ENCODE results near the gene TRPC4. TPM values are rescaled to one million over a fixed set of nuclear protein-coding genes. Genes with fewer than 3 reads are reported as not detected.

TRPC4 gene
- total RNA-seq, 6 experiments from 2014 or later = 0.07 to 0.74 (median 0.46) TPM; not detected in 2

DNA sequence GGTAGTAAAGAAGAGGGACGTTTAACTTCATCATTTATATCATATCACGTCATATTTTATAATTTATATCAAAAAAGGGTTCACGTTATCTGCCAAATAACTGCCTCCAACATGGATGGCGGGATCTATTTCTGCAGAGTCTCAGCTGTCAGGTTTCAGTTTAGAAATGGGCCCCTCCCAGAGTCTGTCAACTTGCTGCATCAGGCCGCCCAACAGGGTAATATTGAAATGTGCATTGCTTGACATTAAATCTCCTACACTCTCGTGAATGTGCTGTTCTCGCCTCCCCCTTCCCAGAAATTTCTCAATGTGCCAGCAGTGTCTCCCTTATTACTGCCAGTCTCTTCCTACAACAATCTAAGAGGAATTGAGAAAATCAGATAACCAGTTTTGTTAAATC lies 96.9 kb downstream of the TRPC4 start:
- Histone ChIP-seq H3K27me3 (no peaks in the 10 kb centered on the region), H3K9me3 (no peaks in the 10 kb centered on the region), H3K4me3 (no peak overlapping the region), H3K27ac (no peak overlapping the region), H3K4me1 (no peaks in the 10 kb centered on the region), H3K36me3 (no peaks in the 10 kb centered on the region)
- intact Hi-C loops (cut with DNase I) = no loop called here
- ATAC-seq = no peak
- 46% methylated on average over 7 of the region's 7 CpGs for WGBS (ENCODE audit: insufficient coverage, low coverage, low lambda C conversion rate, missing lambda C conversion rate)
- TF ChIP-seq, protein P1, sequence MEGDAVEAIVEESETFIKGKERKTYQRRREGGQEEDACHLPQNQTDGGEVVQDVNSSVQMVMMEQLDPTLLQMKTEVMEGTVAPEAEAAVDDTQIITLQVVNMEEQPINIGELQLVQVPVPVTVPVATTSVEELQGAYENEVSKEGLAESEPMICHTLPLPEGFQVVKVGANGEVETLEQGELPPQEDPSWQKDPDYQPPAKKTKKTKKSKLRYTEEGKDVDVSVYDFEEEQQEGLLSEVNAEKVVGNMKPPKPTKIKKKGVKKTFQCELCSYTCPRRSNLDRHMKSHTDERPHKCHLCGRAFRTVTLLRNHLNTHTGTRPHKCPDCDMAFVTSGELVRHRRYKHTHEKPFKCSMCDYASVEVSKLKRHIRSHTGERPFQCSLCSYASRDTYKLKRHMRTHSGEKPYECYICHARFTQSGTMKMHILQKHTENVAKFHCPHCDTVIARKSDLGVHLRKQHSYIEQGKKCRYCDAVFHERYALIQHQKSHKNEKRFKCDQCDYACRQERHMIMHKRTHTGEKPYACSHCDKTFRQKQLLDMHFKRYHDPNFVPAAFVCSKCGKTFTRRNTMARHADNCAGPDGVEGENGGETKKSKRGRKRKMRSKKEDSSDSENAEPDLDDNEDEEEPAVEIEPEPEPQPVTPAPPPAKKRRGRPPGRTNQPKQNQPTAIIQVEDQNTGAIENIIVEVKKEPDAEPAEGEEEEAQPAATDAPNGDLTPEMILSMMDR (IDR thresholded peaks at IDR 0.05) = no peak
- no peak for TF ChIP-seq POLR2A (IDR thresholded peaks at IDR 0.05)
- no peak for DNase-seq

DNA sequence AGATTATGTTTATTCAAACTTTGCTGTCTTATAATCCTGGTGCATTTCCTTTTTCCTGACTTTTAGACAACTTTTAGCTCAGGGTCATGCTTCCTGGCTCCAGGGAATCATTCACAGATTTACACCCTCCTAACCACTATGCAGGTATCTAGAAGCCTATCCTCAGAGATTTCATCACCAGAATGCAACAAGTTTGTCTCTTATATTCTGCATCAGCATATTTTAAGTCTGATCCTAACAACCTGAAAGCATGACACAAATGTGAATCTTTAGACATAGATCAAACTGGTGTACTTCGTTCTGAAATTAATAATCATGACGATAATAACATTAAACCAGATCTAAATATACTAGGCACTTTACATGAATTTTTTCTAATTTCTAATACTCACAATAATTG lies 100.0 kb downstream of the TRPC4 start:
- Histone ChIP-seq H3K4me1 (no peaks in the 10 kb centered on the region), H3K9me3 (no peaks in the 10 kb centered on the region), H3K27me3 (no peaks in the 10 kb centered on the region), H3K36me3 (no peaks in the 10 kb centered on the region), H3K27ac (no peak overlapping the region), H3K4me3 (no peak overlapping the region)
- no peak for ATAC-seq
- TF ChIP-seq, protein P1 (IDR thresholded peaks at IDR 0.05) = no peak
- no peak for TF ChIP-seq POLR2A (IDR thresholded peaks at IDR 0.05)
- 52% methylated on average over 2 of the region's 2 CpGs for WGBS (ENCODE audit: insufficient coverage, low coverage, low lambda C conversion rate, missing lambda C conversion rate)
- DNase-seq = no peak
- intact Hi-C loops (cut with DNase I) = no loop called here

DNA sequence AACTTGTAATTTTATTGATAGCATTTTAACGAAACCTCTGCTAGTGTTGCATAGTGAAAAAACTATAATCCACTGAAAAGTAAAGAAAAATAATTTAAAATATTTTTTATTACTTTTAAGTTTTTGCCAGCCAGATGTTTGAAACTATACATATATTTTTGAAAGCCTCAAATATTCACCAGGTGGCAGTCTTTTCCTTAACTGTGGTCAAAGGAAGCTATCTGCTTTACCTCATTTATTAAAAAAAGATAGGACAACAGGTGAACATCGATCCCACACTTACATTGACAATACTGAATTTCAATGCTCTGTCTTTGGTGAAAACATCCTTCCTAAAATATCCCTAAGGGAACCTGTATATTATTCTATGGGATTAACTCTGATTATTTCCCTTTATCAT lies 100.5 kb downstream of the TRPC4 start:
- no peaks in the 10 kb centered on the region for H3K27me3 ChIP-seq
- no peaks in the 10 kb centered on the region for H3K36me3 ChIP-seq
- no peak for ATAC-seq
- intact Hi-C loops (cut with DNase I) = no loop called here
- no peak for TF ChIP-seq POLR2A (IDR thresholded peaks at IDR 0.05)
- TF ChIP-seq, protein P1 (IDR thresholded peaks at IDR 0.05) = peak in 3 of 4 donors; percentile 21 to 30 (median 26)
- 30% methylated on average over 2 of the region's 2 CpGs for WGBS (ENCODE audit: insufficient coverage, low coverage, low lambda C conversion rate, missing lambda C conversion rate)
- H3K4me3 ChIP-seq = no peak overlapping the region
- no peak overlapping the region for H3K27ac ChIP-seq
- no peaks in the 10 kb centered on the region for H3K9me3 ChIP-seq
- no peak for DNase-seq
- H3K4me1 ChIP-seq = no peaks in the 10 kb centered on the region

DNA sequence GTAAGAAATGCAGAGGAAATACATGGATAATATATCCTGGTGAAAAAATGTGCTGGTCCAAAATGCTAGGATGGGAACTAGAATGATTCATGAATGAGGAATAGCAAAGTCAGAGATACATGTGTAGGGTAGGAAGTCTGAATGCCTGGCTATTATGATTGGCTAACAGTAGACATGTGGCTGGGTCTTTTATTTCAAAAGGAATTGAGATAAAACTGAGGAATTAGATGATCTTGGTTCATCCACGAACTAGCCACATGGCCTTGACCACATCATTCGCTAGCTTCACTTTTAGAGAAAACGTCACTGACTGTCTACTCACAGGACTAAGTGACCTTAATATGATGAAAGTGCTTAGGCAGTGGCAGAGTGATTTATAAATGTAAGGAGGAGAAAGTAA lies 103.1 kb downstream of the TRPC4 start:
- no peak for TF ChIP-seq POLR2A (IDR thresholded peaks at IDR 0.05)
- TF ChIP-seq, protein P1 (IDR thresholded peaks at IDR 0.05) = no peak
- intact Hi-C loops (cut with DNase I) = no loop called here
- Histone ChIP-seq H3K27me3 (no peaks in the 10 kb centered on the region), H3K4me1 (no peaks in the 10 kb centered on the region), H3K9me3 (no peaks in the 10 kb centered on the region), H3K36me3 (no peaks in the 10 kb centered on the region), H3K27ac (no peak overlapping the region), H3K4me3 (no peak overlapping the region)
- no peak for ATAC-seq
- DNase-seq = no peak
- WGBS (ENCODE audit: insufficient coverage, low coverage, low lambda C conversion rate, missing lambda C conversion rate) = 43% methylated on average over 3 of the region's 3 CpGs

DNA sequence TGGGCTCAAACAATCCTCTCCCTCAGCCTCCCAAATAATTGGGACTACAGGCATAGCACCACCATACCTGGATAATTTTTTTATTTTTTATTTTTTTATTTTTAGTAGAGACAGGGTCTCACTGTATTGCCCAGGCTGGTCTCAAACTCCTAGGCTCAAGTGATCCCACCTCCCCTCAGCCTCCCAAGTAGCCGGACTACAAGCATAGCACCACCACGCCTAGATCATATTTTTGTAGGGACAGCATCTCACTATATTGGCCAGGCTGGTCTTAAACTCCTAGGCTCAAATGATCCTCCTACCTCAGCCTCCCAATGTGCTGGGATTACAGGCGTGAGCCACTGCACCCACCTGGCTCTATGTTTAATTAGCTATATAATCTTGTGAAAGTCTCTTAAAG lies 114.2 kb downstream of the TRPC4 start:
- no peak for ATAC-seq
- Histone ChIP-seq H3K36me3 (no peaks in the 10 kb centered on the region), H3K4me1 (no peaks in the 10 kb centered on the region), H3K27ac (no peak overlapping the region), H3K9me3 (no peaks in the 10 kb centered on the region), H3K27me3 (no peaks in the 10 kb centered on the region), H3K4me3 (no peak overlapping the region)
- no peak for DNase-seq
- intact Hi-C loops (cut with DNase I) = no loop called here
- WGBS (ENCODE audit: insufficient coverage, low coverage, low lambda C conversion rate, missing lambda C conversion rate) = 63% methylated on average over 3 of the region's 3 CpGs
- TF ChIP-seq POLR2A (IDR thresholded peaks at IDR 0.05) = no peak
- TF ChIP-seq, protein P1 (IDR thresholded peaks at IDR 0.05) = no peak
